BJ (cell line): ENCODE results near the gene SLC29A2. TPM values are rescaled to one million over a fixed set of nuclear protein-coding genes. Genes with fewer than 3 reads are reported as not detected.

Experiments used
- CTCF ChIA-PET: fragments of 350-600 bp; formaldehyde crosslinking; extraction: SDS; loops from one replicate; lab custom pipeline; 2021; ENCODE audit warnings: antibody characterized with exemption, inconsistent platforms; lab: Yijun Ruan, JAX
- POLR2A ChIA-PET: fragments of 300-600 bp; sonication (Branson Sonifier 250); formaldehyde crosslinking; extraction: SDS; loops from one replicate; lab custom pipeline; 2021; ENCODE audit warnings: antibody characterized with exemption; lab: Charles Lee
- DNase-seq: peaks from one replicate; pipeline ENCODE4 v3.0.0-alpha.2; 2011; ENCODE audit warnings: low read depth
- H3K27me3 ChIP-seq: 2 replicates; pipeline ENCODE4 v1.6.0; 2011; ENCODE audit warnings: low read length; ENCODE audit not compliant: control insufficient read depth, insufficient read depth
- H3K36me3 ChIP-seq: 2 replicates; pipeline ENCODE4 v1.5.1; 2011; ENCODE audit warnings: low read length; ENCODE audit not compliant: control insufficient read depth, insufficient read depth
- H3K4me3 ChIP-seq: 2 replicates; pipeline ENCODE4 v1.5.1; 2011; ENCODE audit warnings: low read depth, mild to moderate bottlenecking, control low read depth, low read length
- polyA plus RNA-seq: library from polyadenylated mRNA; depleted of rRNA; stranded (reverse); fragments of >200 nt; gene quantifications from 2 replicates; pipeline ENCODE4 v1.2.3, GENCODE V29; 2011
- TF ChIP-seq, protein P1 (sequence below): IDR thresholded peaks from 2 replicates; pipeline ENCODE4 v1.5.1; 2011; ENCODE audit warnings: low read depth, mild to moderate bottlenecking, control low read depth, inconsistent platforms, low read length, moderate library complexity; ENCODE audit not compliant: insufficient read depth

Gene SLC29A2
- polyA plus RNA-seq, 1 experiment, result 0.48 TPM

GRCh38 chr11:66315921-66316811, 55.4 kb downstream of the SLC29A2 start:
- TF ChIP-seq, protein P1, sequence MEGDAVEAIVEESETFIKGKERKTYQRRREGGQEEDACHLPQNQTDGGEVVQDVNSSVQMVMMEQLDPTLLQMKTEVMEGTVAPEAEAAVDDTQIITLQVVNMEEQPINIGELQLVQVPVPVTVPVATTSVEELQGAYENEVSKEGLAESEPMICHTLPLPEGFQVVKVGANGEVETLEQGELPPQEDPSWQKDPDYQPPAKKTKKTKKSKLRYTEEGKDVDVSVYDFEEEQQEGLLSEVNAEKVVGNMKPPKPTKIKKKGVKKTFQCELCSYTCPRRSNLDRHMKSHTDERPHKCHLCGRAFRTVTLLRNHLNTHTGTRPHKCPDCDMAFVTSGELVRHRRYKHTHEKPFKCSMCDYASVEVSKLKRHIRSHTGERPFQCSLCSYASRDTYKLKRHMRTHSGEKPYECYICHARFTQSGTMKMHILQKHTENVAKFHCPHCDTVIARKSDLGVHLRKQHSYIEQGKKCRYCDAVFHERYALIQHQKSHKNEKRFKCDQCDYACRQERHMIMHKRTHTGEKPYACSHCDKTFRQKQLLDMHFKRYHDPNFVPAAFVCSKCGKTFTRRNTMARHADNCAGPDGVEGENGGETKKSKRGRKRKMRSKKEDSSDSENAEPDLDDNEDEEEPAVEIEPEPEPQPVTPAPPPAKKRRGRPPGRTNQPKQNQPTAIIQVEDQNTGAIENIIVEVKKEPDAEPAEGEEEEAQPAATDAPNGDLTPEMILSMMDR, result no peak
- Histone ChIP-seq H3K36me3 (no peaks in the 10 kb centered on the region; the same call in 1 of the 2 replicates), H3K27me3 (no peaks in the 10 kb centered on the region), H3K4me3 (peak overlapping the region; percentile 69)
- ChIA-PET POLR2A (interaction anchor here (0.5 to 1.1 kb wide), 6 partner anchors 11 to 791 kb away, joined by 3 to 10 read pairs (median 4); partner anchors contain the start of genes RIN1, SCYL1 and YIF1A), CTCF (interaction anchor here (1.5 to 11.3 kb wide), 7 partner anchors 9 to 71 kb away, joined by 3 to 201 read pairs (median 28); partner anchors contain the start of gene RIN1)
- no peak for DNase-seq

DNA sequence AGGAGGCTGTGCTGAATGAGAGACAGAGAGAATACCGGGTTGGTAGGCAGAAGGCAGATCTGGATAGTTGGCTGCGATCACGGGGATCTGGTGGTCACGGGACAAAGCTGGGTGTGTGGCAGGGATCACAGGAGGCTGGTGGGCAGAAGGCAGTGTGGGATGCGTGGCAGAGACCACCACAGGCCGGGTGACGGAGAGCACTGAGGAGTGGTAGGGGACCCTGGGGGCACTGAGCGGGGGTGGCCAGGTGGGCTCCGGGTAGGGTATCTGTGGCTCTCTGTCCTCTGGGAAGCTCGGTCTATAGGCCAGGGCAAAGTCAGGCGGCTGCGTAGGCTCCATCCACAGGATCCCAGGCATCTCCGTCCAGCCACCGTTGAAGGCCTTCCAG, 56.1 kb downstream of the SLC29A2 start:
- TF ChIP-seq, protein P1, result no peak
- POLR2A ChIA-PET, result interaction anchor here (0.7 to 0.8 kb wide), 2 partner anchors 14 to 20 kb away, joined by 3 read pairs; partner anchors contain the start of gene RIN1
- Histone ChIP-seq H3K4me3 (peak overlapping the region; percentile 69), H3K36me3 (no peaks in the 10 kb centered on the region; the same call in 1 of the 2 replicates), H3K27me3 (no peaks in the 10 kb centered on the region)
- CTCF ChIA-PET, result interaction anchor here (1.5 to 11.3 kb wide), 4 partner anchors 10 to 72 kb away, joined by 3 to 201 read pairs (median 132); partner anchors contain the start of gene RIN1
- no peak for DNase-seq

DNA sequence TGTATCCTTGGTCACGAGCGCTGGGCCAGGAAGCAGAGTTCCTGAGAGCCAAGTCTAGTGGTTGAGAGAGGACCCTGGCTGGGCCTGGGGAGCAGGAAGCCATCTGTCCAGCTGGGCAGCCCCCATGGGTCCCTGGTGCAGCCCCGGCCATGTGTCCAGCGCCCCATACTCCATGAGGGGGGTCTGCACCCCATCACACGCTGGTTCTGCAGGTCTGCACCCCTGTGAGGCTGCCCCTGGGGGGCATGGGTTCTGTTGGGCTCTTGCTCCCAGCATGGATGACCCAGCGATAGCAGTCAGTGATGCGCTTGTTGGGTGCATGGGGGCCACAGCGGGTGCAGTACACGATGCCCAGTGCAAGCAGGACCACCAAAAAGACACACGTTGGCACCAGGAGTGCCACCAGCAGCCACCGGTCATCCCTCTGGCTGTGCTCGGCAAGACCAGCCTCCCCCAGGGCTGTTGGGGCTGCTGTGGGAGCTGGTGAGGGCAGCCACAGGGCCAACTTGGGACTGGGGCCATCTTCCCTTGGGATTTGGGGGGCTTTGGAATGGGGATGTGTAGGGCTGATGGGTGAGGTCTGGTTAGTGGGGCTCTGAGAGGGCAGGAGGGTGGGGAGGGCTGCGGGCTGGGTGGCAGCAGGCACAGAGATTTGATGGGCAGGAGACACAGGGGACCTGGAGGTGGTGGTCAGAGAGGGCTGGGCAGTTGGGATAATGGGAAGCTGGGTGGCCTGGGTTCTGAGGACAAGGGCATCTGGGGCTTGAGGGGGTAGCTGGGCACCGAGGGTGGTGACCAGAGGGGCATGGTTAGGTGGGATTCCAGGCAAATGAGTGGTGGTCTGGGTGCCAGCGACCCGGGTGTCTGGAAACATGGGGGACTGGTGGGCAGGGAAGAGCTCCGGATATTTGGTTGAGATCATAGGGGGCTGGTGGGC, 56.7 kb downstream of the SLC29A2 start:
- DNase-seq, result no peak
- CTCF ChIA-PET, result interaction anchor here (1.5 to 11.3 kb wide), 4 partner anchors 11 to 73 kb away, joined by 3 to 201 read pairs (median 132); partner anchors contain the start of gene RIN1
- Histone ChIP-seq H3K27me3 (no peaks in the 10 kb centered on the region), H3K4me3 (peak overlapping the region; percentile 69), H3K36me3 (no peaks in the 10 kb centered on the region; the same call in 1 of the 2 replicates)
- POLR2A ChIA-PET, result interaction anchor here (0.7 to 3.8 kb wide), 4 partner anchors 14 to 96 kb away, joined by 3 to 34 read pairs (median 4); partner anchors contain the start of gene RIN1
- TF ChIP-seq, protein P1, result no peak

DNA sequence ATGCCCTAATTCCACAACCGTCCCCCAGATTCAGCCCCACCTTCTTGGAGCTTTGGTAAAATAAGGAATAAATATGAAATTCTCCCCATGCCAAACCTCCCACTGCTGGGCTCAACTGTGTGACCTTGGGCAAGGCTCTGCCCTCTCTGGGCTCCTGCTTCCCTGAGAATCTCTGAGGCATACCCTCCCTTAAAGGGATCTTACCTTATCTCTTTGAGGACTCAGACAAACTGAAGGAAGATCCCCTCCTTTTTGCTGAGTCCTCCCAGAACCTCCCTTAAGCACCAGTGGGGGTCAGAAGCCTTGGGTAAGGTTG, 57.4 kb downstream of the SLC29A2 start:
- H3K27me3 ChIP-seq, result no peaks in the 10 kb centered on the region
- peak overlapping the region; percentile 69 for H3K4me3 ChIP-seq
- DNase-seq, result no peak
- TF ChIP-seq, protein P1, result no peak
- CTCF ChIA-PET, result interaction anchor here (2.4 to 11.3 kb wide), 5 partner anchors 11 to 94 kb away, joined by 9 to 201 read pairs (median 81); partner anchors contain the start of genes BRMS1 and RIN1
- POLR2A ChIA-PET, result interaction anchor here (0.7 to 3.8 kb wide), 4 partner anchors 21 to 97 kb away, joined by 3 to 34 read pairs (median 11); partner anchors contain the start of genes RIN1 and YIF1A
- no peaks in the 10 kb centered on the region; the same call in 1 of the 2 replicates for H3K36me3 ChIP-seq
